Measurements from ENCODE around the gene LDLRAD3.

LDLRAD3 gene

DNA sequence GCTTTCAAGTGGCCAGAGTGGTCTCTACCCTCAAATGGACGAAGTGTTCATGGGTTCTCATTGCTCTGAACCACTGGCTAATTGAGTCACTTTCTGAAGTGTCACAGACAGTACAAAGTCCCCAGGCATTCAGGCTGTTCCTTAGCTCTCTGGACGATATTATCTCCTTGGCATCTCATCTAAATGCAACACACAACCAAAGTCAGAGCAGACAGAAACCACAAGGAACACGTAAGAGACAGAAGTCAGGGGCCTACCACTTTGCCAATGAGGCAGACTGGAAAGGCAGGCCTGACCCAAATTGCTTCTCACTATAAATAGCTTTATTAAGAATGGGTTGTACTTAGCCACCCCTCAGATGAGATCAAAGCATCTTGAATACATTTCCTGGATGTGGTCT is 29.0 kb upstream of the LDLRAD3 start:
- TF ChIP-seq, protein P1, sequence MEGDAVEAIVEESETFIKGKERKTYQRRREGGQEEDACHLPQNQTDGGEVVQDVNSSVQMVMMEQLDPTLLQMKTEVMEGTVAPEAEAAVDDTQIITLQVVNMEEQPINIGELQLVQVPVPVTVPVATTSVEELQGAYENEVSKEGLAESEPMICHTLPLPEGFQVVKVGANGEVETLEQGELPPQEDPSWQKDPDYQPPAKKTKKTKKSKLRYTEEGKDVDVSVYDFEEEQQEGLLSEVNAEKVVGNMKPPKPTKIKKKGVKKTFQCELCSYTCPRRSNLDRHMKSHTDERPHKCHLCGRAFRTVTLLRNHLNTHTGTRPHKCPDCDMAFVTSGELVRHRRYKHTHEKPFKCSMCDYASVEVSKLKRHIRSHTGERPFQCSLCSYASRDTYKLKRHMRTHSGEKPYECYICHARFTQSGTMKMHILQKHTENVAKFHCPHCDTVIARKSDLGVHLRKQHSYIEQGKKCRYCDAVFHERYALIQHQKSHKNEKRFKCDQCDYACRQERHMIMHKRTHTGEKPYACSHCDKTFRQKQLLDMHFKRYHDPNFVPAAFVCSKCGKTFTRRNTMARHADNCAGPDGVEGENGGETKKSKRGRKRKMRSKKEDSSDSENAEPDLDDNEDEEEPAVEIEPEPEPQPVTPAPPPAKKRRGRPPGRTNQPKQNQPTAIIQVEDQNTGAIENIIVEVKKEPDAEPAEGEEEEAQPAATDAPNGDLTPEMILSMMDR (conservative IDR thresholded peaks at IDR 0.05; ENCODE audit: low read length): no peak
- DNase-seq (ENCODE audit: low read depth): no peak
- no peak overlapping the region for H3K4me3 ChIP-seq (ENCODE audit: low read length)

DNA sequence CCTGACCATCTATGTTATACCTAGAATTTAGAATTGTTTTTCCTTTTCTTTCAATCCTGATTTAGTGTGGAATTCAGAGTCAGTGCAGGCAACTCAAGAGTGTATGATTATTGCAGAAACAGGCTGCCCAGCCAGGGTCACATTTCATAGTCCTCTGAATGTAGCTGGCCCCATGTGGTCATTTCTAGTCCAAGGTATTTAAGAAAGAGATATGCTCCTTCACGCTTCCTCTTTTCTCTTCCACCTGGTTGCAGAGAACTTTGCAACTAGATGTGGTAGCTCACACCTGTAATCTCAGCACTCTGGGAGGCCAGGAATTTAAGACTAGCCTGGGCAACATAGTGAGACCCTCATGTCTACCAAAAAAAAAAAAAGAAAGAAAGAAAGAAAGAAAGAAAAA is 27.6 kb upstream of the LDLRAD3 start:
- H3K4me3 ChIP-seq (ENCODE audit: low read length): no peak overlapping the region
- TF ChIP-seq, protein P1 (conservative IDR thresholded peaks at IDR 0.05; ENCODE audit: low read length): no peak
- DNase-seq (ENCODE audit: low read depth): no peak

DNA sequence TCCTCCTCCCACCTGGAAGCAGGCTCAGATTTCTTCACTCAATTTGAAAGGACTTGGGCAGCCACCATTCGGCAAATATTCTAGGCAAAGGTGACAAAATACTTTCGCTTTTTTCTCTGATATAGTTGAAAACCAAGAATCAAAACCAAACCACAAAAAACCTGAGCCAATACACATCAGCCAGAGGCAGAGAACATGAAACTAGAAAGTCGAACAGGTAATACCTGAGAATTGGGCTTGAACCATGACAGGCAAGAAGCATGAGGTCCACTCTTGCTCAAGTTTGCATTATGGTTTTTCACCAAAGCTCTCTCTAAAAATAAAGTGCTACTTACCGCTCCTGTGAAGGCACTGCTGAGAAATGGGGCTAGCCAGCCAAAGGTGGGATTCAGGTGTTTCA is 26.2 kb upstream of the LDLRAD3 start:
- TF ChIP-seq, protein P1 (conservative IDR thresholded peaks at IDR 0.05; ENCODE audit: low read length): no peak
- no peak for DNase-seq (ENCODE audit: low read depth)
- H3K4me3 ChIP-seq (ENCODE audit: low read length): no peak overlapping the region

DNA sequence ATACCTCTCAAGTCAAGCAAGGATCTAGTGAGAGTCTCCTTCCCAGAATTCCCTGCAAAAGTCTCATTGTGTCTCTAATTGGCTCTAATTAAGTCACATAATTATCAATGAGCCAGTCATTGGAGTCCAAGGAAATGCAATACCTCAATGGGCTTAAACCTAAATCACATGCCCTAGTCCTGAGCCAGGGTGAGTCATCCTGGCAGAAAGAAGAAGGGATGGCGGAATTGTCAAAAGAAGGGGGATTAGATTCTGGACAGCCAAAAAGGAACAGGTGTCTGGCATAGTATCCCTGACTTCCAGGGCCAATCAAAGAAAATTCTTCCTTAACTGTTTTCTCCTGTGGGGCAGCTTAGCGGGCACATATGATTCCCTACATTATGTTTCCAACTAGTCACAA is 25.1 kb upstream of the LDLRAD3 start:
- no peak for DNase-seq (ENCODE audit: low read depth)
- TF ChIP-seq, protein P1 (conservative IDR thresholded peaks at IDR 0.05; ENCODE audit: low read length): no peak
- no peak overlapping the region for H3K4me3 ChIP-seq (ENCODE audit: low read length)

DNA sequence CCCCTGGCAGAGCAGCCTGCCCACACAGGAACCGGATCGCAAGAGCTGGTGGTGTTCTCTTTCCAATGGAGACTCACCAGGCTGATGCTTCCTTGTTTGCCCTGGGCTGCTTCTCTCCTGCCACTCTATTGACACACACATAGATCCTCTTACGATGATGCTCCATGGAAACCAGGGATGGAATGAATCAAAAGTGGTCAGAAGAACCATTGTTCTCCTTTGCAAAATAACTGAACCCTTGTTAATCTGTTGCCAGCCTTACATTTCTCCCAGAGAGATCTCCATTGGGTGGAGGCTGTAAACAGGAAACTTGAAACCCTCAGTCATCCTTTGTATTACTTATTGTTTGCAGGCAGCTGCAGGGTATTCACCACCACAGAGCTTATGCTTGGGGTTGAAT is 24.6 kb upstream of the LDLRAD3 start:
- no peak overlapping the region for H3K4me3 ChIP-seq (ENCODE audit: low read length)
- no peak for DNase-seq (ENCODE audit: low read depth)
- TF ChIP-seq, protein P1 (conservative IDR thresholded peaks at IDR 0.05; ENCODE audit: low read length): no peak

DNA sequence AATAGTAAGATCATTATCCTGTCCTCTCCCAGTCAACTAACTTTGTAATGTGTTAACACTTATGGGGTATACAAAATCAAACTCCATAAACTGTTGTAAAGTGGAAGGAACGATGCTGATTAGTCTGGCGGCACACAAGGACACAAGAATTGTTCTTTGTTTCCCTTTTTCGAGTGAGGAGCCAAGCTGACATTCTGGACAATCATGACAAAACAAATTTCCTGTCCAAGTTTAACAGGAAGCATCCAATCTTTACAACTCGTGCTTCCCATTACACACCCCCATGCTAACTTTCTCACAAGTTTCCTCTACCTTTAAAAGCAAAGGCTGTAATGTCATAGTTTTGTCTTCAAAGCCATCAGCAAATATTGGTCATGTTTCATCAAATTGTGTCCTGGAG is 20.4 kb upstream of the LDLRAD3 start:
- TF ChIP-seq, protein P1 (conservative IDR thresholded peaks at IDR 0.05; ENCODE audit: low read length): no peak

DNA sequence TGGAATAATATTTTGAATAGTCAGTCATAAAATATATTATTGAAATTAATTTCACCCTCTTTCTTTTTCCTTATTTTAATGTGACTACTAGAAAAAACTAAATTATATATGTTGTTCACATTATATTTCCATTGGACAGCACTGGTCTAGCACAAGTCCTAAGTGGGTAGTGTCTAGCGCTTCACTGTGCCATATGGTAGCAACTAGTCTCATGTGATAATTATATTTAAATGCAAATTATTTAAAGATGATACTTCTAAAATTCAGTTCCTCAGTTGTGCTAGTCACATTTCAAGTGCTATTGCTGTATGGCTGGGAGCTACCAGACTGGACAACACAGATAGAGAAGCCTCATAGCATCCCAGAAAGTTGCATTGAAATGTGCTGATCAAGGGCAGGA is 19.1 kb upstream of the LDLRAD3 start:
- H3K4me3 ChIP-seq (ENCODE audit: low read length): no peak overlapping the region
- TF ChIP-seq, protein P1 (conservative IDR thresholded peaks at IDR 0.05; ENCODE audit: low read length): no peak
- DNase-seq (ENCODE audit: low read depth): no peak

More for the DNA sequence above, 20.4 kb upstream of the LDLRAD3 start:
- no peak overlapping the region for H3K4me3 ChIP-seq (ENCODE audit: low read length)
- no peak for DNase-seq (ENCODE audit: low read depth)
